ENCODE data around the gene SCNN1A. TPM values are rescaled to one million over a fixed set of nuclear protein-coding genes. Genes with fewer than 3 reads are reported as not detected.

SCNN1A gene
- total and polyA plus RNA-seq, 2 of the 4 experiments (the other 2 are of a cell fraction), result 0.41 TPM; not detected in 1

DNA sequence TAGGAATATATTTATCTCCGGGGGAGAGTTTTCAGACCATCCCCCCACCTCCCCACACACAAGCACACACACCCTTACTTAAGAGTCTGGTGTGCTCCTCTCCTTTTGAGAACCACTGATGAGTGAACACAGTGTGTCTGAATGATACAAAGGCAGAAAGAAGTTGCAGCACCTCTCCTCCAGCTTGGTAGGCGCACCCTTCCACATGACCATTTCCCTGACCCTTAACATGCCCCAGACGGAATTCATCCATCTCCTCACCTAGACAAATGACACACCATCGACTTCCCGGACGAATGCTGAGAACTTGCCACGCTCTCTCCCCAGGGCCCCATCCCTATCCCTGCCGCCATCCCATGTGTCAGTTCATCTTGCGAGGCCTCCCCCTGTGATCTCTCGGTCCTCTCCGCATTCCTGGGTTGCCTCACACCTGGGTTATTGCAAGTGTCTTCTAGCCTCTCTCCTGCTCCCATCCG, 37.4 kb downstream of the SCNN1A start:
- Histone ChIP-seq H2BK15ac (ENCODE audit: low read depth, low read length) (peak overlapping the region; percentile 3; the same call in 1 of the 3 replicates), H3K27me3 (ENCODE audit: control insufficient read depth, insufficient read depth, low read length) (no peaks in the 10 kb centered on the region), H2AFZ (replicated peaks; ENCODE audit: low read length, poor library complexity) (no peak overlapping the region), H3K23ac (ENCODE audit: low read depth, low read length) (peak overlapping the region; percentile 90; the same call in 1 of the 2 replicates), H3K9me3 (ENCODE audit: control insufficient read depth, insufficient read depth, low read length) (no peaks in the 10 kb centered on the region), H3K4me2 (ENCODE audit: low read depth, low read length) (peak overlapping the region; percentile 96), H2BK5ac (ENCODE audit: low read depth, low read length, poor library complexity, severe bottlenecking) (peak overlapping the region; percentile 93), H3K4ac (ENCODE audit: low read depth, low read length) (peak overlapping the region; percentile 69), H2BK120ac (ENCODE audit: low read depth, low read length) (no peak overlapping the region), H4K5ac (ENCODE audit: low read depth, low read length) (no peak overlapping the region), H3K56ac (ENCODE audit: extremely low read depth, insufficient read depth, low read length) (peak overlapping the region; percentile 97; the same call in 1 of the 2 replicates), H4K20me1 (ENCODE audit: insufficient read depth, low read length) (peaks cover 80% of the 10 kb centered on the region), H3K36me3 (ENCODE audit: control insufficient read depth, insufficient read depth, low read length) (peaks cover 33% of the 10 kb centered on the region), H4K8ac (ENCODE audit: low read depth in 2 of 2, low read length in 2 of 2) (peak overlapping the region in 1 of 2 experiments; percentile 87; a peak in 2 of 4 replicates), H3K18ac (ENCODE audit: low read depth, low read length) (peak overlapping the region; percentile 14; the same call in 1 of the 2 replicates), H3K4me1 (ENCODE audit: control insufficient read depth, insufficient read depth, low read length) (peaks cover 59% of the 10 kb centered on the region), H3K14ac (replicated peaks; ENCODE audit: low read depth, low read length) (peak overlapping the region; percentile 87; the same call in 1 of the 2 replicates), H2BK20ac (ENCODE audit: low read depth, low read length) (peak overlapping the region; percentile 17; the same call in 1 of the 2 replicates), H3K27ac (ENCODE audit: insufficient read depth, low read length) (peak overlapping the region; percentile 83), H4K91ac (ENCODE audit: insufficient read depth, low read depth, low read length) (peak overlapping the region; percentile 27; the same call in 1 of the 2 replicates), H3K4me3 (ENCODE audit: insufficient read depth, low read depth, low read length) (no peak overlapping the region; the same call in 1 of the 2 replicates), H2AK5ac (ENCODE audit: low read depth, low read length) (peak overlapping the region; percentile 84), H3K9me1 (ENCODE audit: insufficient read depth, low read length) (peaks cover 36% of the 10 kb centered on the region), H3K79me1 (ENCODE audit: low read depth in 1 of 2, low read length in 2 of 2) (peaks cover 12 to 78% of the 10 kb centered on the region in 2 experiments; a peak in 3 of 4 replicates), H2AK9ac (replicated peaks; ENCODE audit: low read depth, low read length, poor library complexity) (peak overlapping the region; percentile 20), H3K9ac (ENCODE audit: low read depth, low read length) (peak overlapping the region; percentile 84)
- no peak for ATAC-seq (ENCODE audit: low read depth)
- TF ChIP-seq CHD1 (IDR thresholded peaks at IDR 0.05; ENCODE audit: low read depth, low read length) (no peak), MAZ (IDR thresholded peaks at IDR 0.05; ENCODE audit: borderline replicate concordance, low read depth, low read length) (0 out of 2 replicates have a peak, but pooled peaks have one; percentile 12)
- POLR2A ChIA-PET (ENCODE audit: unreplicated experiment), result no interaction called here
- 57% methylated on average over 6 of the region's 12 CpGs; no CpG with 5 or more reads in 1 of the 2 experiments for WGBS, 2 experiments (ENCODE audit: extremely low coverage in 2 of 2, insufficient read length in 1 of 2)
- intact Hi-C loops (cut with micrococcal nuclease), result loop anchor here (2.0 kb wide), 2 partner anchors 35 to 195 kb away; no protein-coding TSS in a partner anchor
- no peak for DNase-seq
- no TSS peak for BruUV-seq (replicated peaks)
- CTCF ChIA-PET, result no interaction called here
- dilution Hi-C loops (cut with HindIII; ENCODE audit: low sequenced_read_pairs, unreplicated experiment), result no loop called here
- in situ Hi-C loops (cut with MboI; ENCODE audit: low sequenced_read_pairs), result loop anchor here (5.0 to 10.0 kb wide), 2 partner anchors 34 to 207 kb away; no protein-coding TSS in a partner anchor

Measured in IMR-90 (cell line).